HCT116 (cell line): ENCODE data around the gene ST3GAL3. TPM values are rescaled to one million over a fixed set of nuclear protein-coding genes. Genes with fewer than 3 reads are reported as not detected.

Experiments used
- ATAC-seq: fragments of 200-7000 bp; cut with Tn5 transposase; 2 replicates; pipeline ENCODE4 v1.9.1; 2020; ENCODE audit warnings: mild to moderate bottlenecking, moderate library complexity
- BruUV-seq: library from RNA; stranded (reverse); fragments of 400-500 nt; replicated peaks from 2 replicates; lab custom pipeline; 2021; lab: Mats Ljungman, UMichigan
- CTCF ChIA-PET: fragments of 300-600 bp; sonication (Branson Sonifier 250); formaldehyde crosslinking; loops from one replicate; lab custom pipeline; 2021; ENCODE audit warnings: antibody characterized with exemption; lab: Charles Lee
- POLR2A ChIA-PET: fragments of 300-600, 350-600 bp; sonication (Branson Sonifier 250); formaldehyde crosslinking; loops from one replicate; lab custom pipeline; 2021; ENCODE audit warnings: antibody characterized with exemption; lab: Charles Lee
- RAD21 ChIA-PET, 2 experiments: fragments of 300-600 bp; sonication (Branson Sonifier 250); formaldehyde crosslinking; loops; one replicate each; lab custom pipeline; 2023; ENCODE audit warnings: low total read pairs in 2 of 2; ENCODE audit not compliant: uncharacterized antibody in 2 of 2, unreplicated experiment in 2 of 2, low non-redundant PET in 1 of 2; lab: Charles Lee
- DNase-seq: peaks from one replicate; pipeline ENCODE4 v3.0.0-alpha.2; 2010; ENCODE audit warnings: low read depth, low spot score
- H2AFZ ChIP-seq: fragments of 200-600 bp; shearing (Covaris generic), sonication (generic); 2 replicates; pipeline ENCODE4 v1.6.1; 2017; ENCODE audit warnings: low read depth, mixed run types, mixed read lengths, antibody characterized with exemption, low read length; ENCODE audit not compliant: poor library complexity, severe bottlenecking
- H3K27ac ChIP-seq: 2 replicates; pipeline ENCODE4 v1.5.1; 2012; ENCODE audit warnings: low read depth, low read length
- H3K27me3 ChIP-seq: fragments of 200-600 bp; sonication (generic); 2 replicates; pipeline ENCODE4 v1.6.1; 2016; ENCODE audit warnings: mixed run types, low read length, mixed read lengths; ENCODE audit not compliant: insufficient read depth
- H3K36me3 ChIP-seq, 2 experiments: fragments of 200-500 bp in 1 of 2; fragments of 200-600 bp in 1 of 2; sonication (Bioruptor generic) in 1 of 2; sonication (generic) in 1 of 2; 2 replicates each; pipeline versions ENCODE4 v1.5.1 to v1.6.1; 2014 to 2016; ENCODE audit warnings: low read length in 2 of 2, inconsistent platforms in 1 of 2, mixed read lengths in 1 of 2, mixed run types in 1 of 2; ENCODE audit not compliant: insufficient read depth in 2 of 2, control insufficient read depth in 1 of 2
- H3K4me1 ChIP-seq, 2 experiments: fragments of 200-600 bp in 1 of 2; sonication (generic) in 1 of 2; 2 replicates each; pipeline versions ENCODE4 v1.5.1 to v1.6.1; 2012 to 2017; ENCODE audit warnings: low read length in 2 of 2, inconsistent platforms in 1 of 2, mild to moderate bottlenecking in 1 of 2, mixed read lengths in 1 of 2, mixed run types in 1 of 2, moderate library complexity in 1 of 2; ENCODE audit not compliant: insufficient read depth in 2 of 2, control insufficient read depth in 1 of 2
- H3K4me2 ChIP-seq: fragments of 200-600 bp; sonication (generic); 2 replicates; pipeline ENCODE4 v1.6.1; 2017; ENCODE audit warnings: mixed run types, low read length, mixed read lengths
- H3K4me3 ChIP-seq, 2 experiments: fragments of 200-600 bp in 1 of 2; sonication (generic) in 1 of 2; replicated peaks in 1 of 2; 2 replicates each; pipeline ENCODE4 v1.5.1; 2011 to 2016; ENCODE audit warnings: low read length in 2 of 2, control low read depth in 1 of 2, low read depth in 1 of 2, mild to moderate bottlenecking in 1 of 2, mixed read lengths in 1 of 2, mixed run types in 1 of 2
- H3K79me2 ChIP-seq: fragments of 200-600 bp; sonication (generic); 2 replicates; pipeline ENCODE4 v1.6.1; 2017; ENCODE audit warnings: mild to moderate bottlenecking, mixed run types, low read length, moderate library complexity, mixed read lengths; ENCODE audit not compliant: insufficient read depth
- H3K9ac ChIP-seq: fragments of 200-600 bp; sonication (generic); 2 replicates; pipeline ENCODE4 v1.6.1; 2016; ENCODE audit warnings: low read length, mixed read lengths
- H3K9me2 ChIP-seq: fragments of 200-600 bp; sonication (generic), shearing (Covaris generic); 2 replicates; pipeline ENCODE4 v1.6.1; 2017; ENCODE audit warnings: mixed run types, mild to moderate bottlenecking, moderate library complexity; ENCODE audit not compliant: insufficient read depth
- H3K9me3 ChIP-seq, 2 experiments: fragments of 200-500 bp in 1 of 2; fragments of 200-600 bp in 1 of 2; sonication (Bioruptor generic) in 1 of 2; sonication (generic) in 1 of 2; 2 replicates each; pipeline ENCODE4 v1.6.1; 2014 to 2017; ENCODE audit warnings: low read length in 2 of 2, mixed read lengths in 2 of 2, inconsistent platforms in 1 of 2, low read depth in 1 of 2, mild to moderate bottlenecking in 1 of 2, mixed run types in 1 of 2, moderate library complexity in 1 of 2; ENCODE audit not compliant: control insufficient read depth in 1 of 2, insufficient read depth in 1 of 2
- H4K20me1 ChIP-seq: fragments of 200-600 bp; sonication (generic), shearing (Covaris generic); 2 replicates; pipeline ENCODE4 v1.6.1; 2017; ENCODE audit warnings: mixed run types, mild to moderate bottlenecking, moderate library complexity; ENCODE audit not compliant: insufficient read depth
- CEBPB ChIP-seq: IDR thresholded peaks from 2 replicates; pipeline ENCODE4 v1.6.1; 2012; ENCODE audit warnings: low read depth
- CTCF ChIP-seq, 3 experiments: fragments of 200-600 bp in 1 of 3; sonication (generic) in 1 of 3; IDR thresholded peaks in 2 of 3; conservative IDR thresholded peaks in 1 of 3; 2 replicates each; pipeline ENCODE4 v1.5.1; 2012 to 2017; ENCODE audit warnings: low read depth in 2 of 3, low read length in 2 of 3, antibody characterized with exemption in 1 of 3, borderline replicate concordance in 1 of 3, control low read depth in 1 of 3, mild to moderate bottlenecking in 1 of 3, mixed read lengths in 1 of 3, mixed run types in 1 of 3, moderate library complexity in 1 of 3; ENCODE audit not compliant: insufficient read depth in 1 of 3
- EGR1 ChIP-seq: IDR thresholded peaks from 2 replicates; pipeline ENCODE4 v1.6.1; 2012; ENCODE audit warnings: low read depth
- ELF1 ChIP-seq: IDR thresholded peaks from 2 replicates; pipeline ENCODE4 v1.6.1; 2012; ENCODE audit warnings: low read depth, borderline replicate concordance
- EZH2 ChIP-seq: fragments of 200-600 bp; sonication (generic); IDR thresholded peaks from 2 replicates; pipeline ENCODE4 v1.6.1; 2017; ENCODE audit warnings: antibody characterized with exemption, mixed run types
- EZH2phosphoT487 ChIP-seq: fragments of 200-600 bp; IDR thresholded peaks from 2 replicates; pipeline ENCODE4 v1.6.1; 2018; ENCODE audit warnings: antibody characterized with exemption, borderline replicate concordance
- FOSL1 ChIP-seq: IDR thresholded peaks from 2 replicates; pipeline ENCODE4 v1.6.1; 2012; ENCODE audit warnings: low read depth
- JUND ChIP-seq: IDR thresholded peaks from 2 replicates; pipeline ENCODE4 v1.6.1; 2012
- POLR2A ChIP-seq: IDR thresholded peaks from 2 replicates; pipeline ENCODE4 v1.7.0; 2011; ENCODE audit warnings: borderline replicate concordance; ENCODE audit not compliant: insufficient read depth, insufficient read length; ENCODE audit errors: extremely low read depth
- POLR2AphosphoS5 ChIP-seq: IDR thresholded peaks from 2 replicates; pipeline ENCODE4 v1.6.1; 2011; ENCODE audit warnings: mild to moderate bottlenecking, low read depth, low read length, moderate library complexity
- SIN3A ChIP-seq: IDR thresholded peaks from 2 replicates; pipeline ENCODE4 v1.6.1; 2012; ENCODE audit warnings: low read depth
- SP1 ChIP-seq: IDR thresholded peaks from 2 replicates; pipeline ENCODE4 v1.6.1; 2012; ENCODE audit warnings: low read depth
- SRF ChIP-seq: IDR thresholded peaks from 2 replicates; pipeline ENCODE4 v1.6.1; 2012; ENCODE audit warnings: low read depth
- TCF7L2 ChIP-seq: IDR thresholded peaks from 2 replicates; pipeline ENCODE4 v1.7.0; 2011; ENCODE audit warnings: borderline replicate concordance, inconsistent platforms; ENCODE audit not compliant: insufficient read depth, insufficient read length; ENCODE audit errors: extremely low read depth
- YY1 ChIP-seq: IDR thresholded peaks from 2 replicates; pipeline ENCODE4 v1.6.1; 2011; ENCODE audit warnings: low read length, low read depth, moderate library complexity, mild to moderate bottlenecking; ENCODE audit not compliant: insufficient replicate concordance; ENCODE audit errors: extremely low read depth
- ZFX ChIP-seq: fragments of 450-650 bp; IDR thresholded peaks from 2 replicates; pipeline ENCODE4 v1.6.1; 2017
- ZNF274 ChIP-seq: fragments of 200-500 bp; sonication (Bioruptor generic); IDR thresholded peaks from 2 replicates; pipeline ENCODE4 v1.6.1; 2014; ENCODE audit warnings: mild to moderate bottlenecking, low read depth, low read length, inconsistent platforms
- intact Hi-C: fragments of 100-400 bp; cut with micrococcal nuclease; formaldehyde crosslinking; loops from 2 replicates; pipeline ENCODE4 v1.10.0; 2022
- total RNA-seq: library from RNA; stranded (reverse); gene quantifications from one replicate; pipeline ENCODE4 v1.2.1, GENCODE V29; 2021; ENCODE audit not compliant: unreplicated experiment
- TF ChIP-seq, protein P1 (sequence below): IDR thresholded peaks from 2 replicates; pipeline ENCODE4 v1.6.1; 2012; ENCODE audit warnings: low read depth
- TF ChIP-seq, protein P2 (sequence below): IDR thresholded peaks from 2 replicates; pipeline ENCODE4 v1.6.1; 2012

ST3GAL3 gene
- total RNA-seq, 1 experiment from 2014 or later = 7.2 TPM

DNA sequence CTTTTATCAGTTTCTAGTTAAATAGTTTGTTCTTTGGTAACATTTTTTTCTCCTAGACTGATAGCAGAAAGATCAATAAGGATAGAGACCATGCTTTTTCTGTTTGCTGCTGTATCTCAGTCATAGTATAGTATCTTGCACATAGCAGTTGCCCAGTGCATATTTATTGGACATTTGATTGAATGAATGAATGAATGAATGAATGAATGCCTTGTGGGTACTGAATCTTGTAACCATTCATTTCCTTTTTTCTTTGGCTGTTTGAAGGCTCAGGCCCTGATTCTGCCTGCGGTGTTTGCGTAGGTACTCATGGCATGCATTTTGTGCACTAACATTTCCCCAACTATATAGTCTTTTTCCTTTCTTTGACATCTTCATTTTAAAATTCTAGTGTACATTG lies 83.9 kb downstream of the ST3GAL3 start:
- BruUV-seq = no TSS peak
- RAD21 ChIA-PET = no interaction called here
- no peaks in the 10 kb centered on the region for H3K27me3 ChIP-seq
- no peak overlapping the region for H3K27ac ChIP-seq
- H3K4me3 ChIP-seq = no peak overlapping the region
- H3K9me3 ChIP-seq = no peaks in the 10 kb centered on the region
- ATAC-seq (no peak), DNase-seq (no peak)
- intact Hi-C loops = no loop called here
- POLR2A ChIA-PET = no interaction called here
- peaks cover 3 to 11% of the 10 kb centered on the region in 2 experiments; a peak in 2 of 4 replicates for H3K4me1 ChIP-seq
- TF ChIP-seq ZFX (no peak), JUND (no peak), EZH2 (no peak), TCF7L2 (no peak), SP1 (no peak), FOSL1 (no peak), CTCF (IDR thresholded peaks at IDR 0.05 in 2 of 3, conservative IDR thresholded peaks at IDR 0.05 in 1 of 3; ENCODE audit: borderline replicate concordance in 1 of 3, insufficient read depth in 1 of 3, low read depth in 2 of 3, low read length in 2 of 3) (no peak), ZNF274 (no peak), YY1 (no peak), SIN3A (no peak), SRF (no peak), POLR2A (no peak), EZH2phosphoT487 (no peak), CEBPB (no peak), EGR1 (no peak), ELF1 (no peak), POLR2AphosphoS5 (no peak)
- TF ChIP-seq, protein P1, sequence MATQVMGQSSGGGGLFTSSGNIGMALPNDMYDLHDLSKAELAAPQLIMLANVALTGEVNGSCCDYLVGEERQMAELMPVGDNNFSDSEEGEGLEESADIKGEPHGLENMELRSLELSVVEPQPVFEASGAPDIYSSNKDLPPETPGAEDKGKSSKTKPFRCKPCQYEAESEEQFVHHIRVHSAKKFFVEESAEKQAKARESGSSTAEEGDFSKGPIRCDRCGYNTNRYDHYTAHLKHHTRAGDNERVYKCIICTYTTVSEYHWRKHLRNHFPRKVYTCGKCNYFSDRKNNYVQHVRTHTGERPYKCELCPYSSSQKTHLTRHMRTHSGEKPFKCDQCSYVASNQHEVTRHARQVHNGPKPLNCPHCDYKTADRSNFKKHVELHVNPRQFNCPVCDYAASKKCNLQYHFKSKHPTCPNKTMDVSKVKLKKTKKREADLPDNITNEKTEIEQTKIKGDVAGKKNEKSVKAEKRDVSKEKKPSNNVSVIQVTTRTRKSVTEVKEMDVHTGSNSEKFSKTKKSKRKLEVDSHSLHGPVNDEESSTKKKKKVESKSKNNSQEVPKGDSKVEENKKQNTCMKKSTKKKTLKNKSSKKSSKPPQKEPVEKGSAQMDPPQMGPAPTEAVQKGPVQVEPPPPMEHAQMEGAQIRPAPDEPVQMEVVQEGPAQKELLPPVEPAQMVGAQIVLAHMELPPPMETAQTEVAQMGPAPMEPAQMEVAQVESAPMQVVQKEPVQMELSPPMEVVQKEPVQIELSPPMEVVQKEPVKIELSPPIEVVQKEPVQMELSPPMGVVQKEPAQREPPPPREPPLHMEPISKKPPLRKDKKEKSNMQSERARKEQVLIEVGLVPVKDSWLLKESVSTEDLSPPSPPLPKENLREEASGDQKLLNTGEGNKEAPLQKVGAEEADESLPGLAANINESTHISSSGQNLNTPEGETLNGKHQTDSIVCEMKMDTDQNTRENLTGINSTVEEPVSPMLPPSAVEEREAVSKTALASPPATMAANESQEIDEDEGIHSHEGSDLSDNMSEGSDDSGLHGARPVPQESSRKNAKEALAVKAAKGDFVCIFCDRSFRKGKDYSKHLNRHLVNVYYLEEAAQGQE = no peak
- TF ChIP-seq, protein P2, sequence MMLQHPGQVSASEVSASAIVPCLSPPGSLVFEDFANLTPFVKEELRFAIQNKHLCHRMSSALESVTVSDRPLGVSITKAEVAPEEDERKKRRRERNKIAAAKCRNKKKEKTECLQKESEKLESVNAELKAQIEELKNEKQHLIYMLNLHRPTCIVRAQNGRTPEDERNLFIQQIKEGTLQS = no peak
- H2AFZ ChIP-seq = no peak overlapping the region
- no peaks in the 10 kb centered on the region for H3K36me3 ChIP-seq
- H3K79me2 ChIP-seq = no peaks in the 10 kb centered on the region
- no peaks in the 10 kb centered on the region for H3K9me2 ChIP-seq
- CTCF ChIA-PET = no interaction called here
- no peaks in the 10 kb centered on the region for H4K20me1 ChIP-seq
- no peak overlapping the region for H3K4me2 ChIP-seq
- no peak overlapping the region for H3K9ac ChIP-seq
